Measurements from ENCODE around the gene CMTR1.

GRCh38 chr6:37393381-37393929 lies 39.6 kb upstream of the CMTR1 start:
- TF ChIP-seq ZSCAN5A (tag by site-specific recombination; IDR thresholded peaks at IDR 0.05), result no peak
- no peak for TF ChIP-seq ZBTB7A (tag by site-specific recombination; IDR thresholded peaks at IDR 0.05; ENCODE audit: low read depth)
- no peak for TF ChIP-seq CTCF (tag by site-specific recombination; IDR thresholded peaks at IDR 0.05)
- no peak for TF ChIP-seq ZNF48 (tag by site-specific recombination; IDR thresholded peaks at IDR 0.05)
- no peak for TF ChIP-seq ZNF792 (tag by site-specific recombination; IDR thresholded peaks at IDR 0.05)
- TF ChIP-seq ZNF362 (tag by site-specific recombination; IDR thresholded peaks at IDR 0.05), result no peak
